GM13977 (cell line): ENCODE data around the gene SARDH.

Experiments used
- DNase-seq: peaks from one replicate; pipeline ENCODE4 v3.0.0; 2012; ENCODE audit warnings: low spot score
- in situ Hi-C: fragments of 300-500 bp; cut with MboI; formaldehyde crosslinking; loops from one replicate; pipeline ENCODE4 v1.12.0; 2022; ENCODE audit warnings: low sequenced_read_pairs, low pct_unique_long_range_greater_than_20kb, mixed read lengths, inconsistent platforms; ENCODE audit not compliant: unreplicated experiment
- TF ChIP-seq, protein P1 (sequence below): IDR thresholded peaks from 2 replicates; pipeline ENCODE4 v1.5.1; 2012; ENCODE audit warnings: mild to moderate bottlenecking, control low read depth; ENCODE audit not compliant: insufficient read depth; ENCODE audit errors: extremely low read depth, missing control alignments

The SARDH gene

DNA sequence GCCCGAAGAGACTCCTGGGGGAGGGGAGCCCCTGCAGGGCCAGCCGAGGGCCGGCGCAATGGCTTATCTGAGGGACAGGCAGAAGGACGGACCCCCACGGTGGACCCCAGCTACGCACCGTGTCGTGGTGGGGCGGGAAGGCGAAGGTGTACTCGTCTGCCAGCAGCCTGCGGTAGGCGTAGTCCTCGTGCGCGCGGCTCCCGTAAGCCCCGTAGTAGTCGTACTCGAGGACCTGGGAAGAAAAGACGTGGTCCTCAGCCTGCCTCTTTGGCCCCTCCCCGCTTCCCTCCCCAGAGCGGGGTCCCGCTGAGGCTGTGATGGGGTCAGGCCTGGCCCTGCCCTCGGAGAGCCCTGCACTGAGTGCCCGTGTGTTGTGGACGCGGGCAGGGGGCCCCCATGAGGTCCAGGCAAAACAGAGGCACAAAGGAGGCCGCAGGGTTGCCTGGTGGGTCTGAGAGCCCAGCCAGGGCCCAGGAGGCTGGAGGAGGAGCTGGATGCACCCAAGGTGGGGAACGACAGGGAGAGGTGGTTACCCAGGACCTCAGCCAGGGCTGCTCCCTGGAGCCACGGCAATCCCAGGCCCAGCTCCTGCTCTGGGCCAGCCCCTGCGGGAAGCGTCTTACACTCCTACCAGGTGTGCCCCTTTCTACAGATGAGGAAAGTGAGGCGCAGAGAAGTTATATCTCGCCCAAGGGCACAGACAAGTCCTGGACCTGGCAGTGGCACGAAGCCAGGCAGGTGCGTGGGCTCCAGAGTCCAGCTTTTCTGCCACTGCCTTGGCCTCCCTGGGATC, 35.2 kb downstream of the SARDH start:
- in situ Hi-C loops: no loop called here
- TF ChIP-seq, protein P1, sequence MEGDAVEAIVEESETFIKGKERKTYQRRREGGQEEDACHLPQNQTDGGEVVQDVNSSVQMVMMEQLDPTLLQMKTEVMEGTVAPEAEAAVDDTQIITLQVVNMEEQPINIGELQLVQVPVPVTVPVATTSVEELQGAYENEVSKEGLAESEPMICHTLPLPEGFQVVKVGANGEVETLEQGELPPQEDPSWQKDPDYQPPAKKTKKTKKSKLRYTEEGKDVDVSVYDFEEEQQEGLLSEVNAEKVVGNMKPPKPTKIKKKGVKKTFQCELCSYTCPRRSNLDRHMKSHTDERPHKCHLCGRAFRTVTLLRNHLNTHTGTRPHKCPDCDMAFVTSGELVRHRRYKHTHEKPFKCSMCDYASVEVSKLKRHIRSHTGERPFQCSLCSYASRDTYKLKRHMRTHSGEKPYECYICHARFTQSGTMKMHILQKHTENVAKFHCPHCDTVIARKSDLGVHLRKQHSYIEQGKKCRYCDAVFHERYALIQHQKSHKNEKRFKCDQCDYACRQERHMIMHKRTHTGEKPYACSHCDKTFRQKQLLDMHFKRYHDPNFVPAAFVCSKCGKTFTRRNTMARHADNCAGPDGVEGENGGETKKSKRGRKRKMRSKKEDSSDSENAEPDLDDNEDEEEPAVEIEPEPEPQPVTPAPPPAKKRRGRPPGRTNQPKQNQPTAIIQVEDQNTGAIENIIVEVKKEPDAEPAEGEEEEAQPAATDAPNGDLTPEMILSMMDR: no peak
- no peak for DNase-seq

DNA sequence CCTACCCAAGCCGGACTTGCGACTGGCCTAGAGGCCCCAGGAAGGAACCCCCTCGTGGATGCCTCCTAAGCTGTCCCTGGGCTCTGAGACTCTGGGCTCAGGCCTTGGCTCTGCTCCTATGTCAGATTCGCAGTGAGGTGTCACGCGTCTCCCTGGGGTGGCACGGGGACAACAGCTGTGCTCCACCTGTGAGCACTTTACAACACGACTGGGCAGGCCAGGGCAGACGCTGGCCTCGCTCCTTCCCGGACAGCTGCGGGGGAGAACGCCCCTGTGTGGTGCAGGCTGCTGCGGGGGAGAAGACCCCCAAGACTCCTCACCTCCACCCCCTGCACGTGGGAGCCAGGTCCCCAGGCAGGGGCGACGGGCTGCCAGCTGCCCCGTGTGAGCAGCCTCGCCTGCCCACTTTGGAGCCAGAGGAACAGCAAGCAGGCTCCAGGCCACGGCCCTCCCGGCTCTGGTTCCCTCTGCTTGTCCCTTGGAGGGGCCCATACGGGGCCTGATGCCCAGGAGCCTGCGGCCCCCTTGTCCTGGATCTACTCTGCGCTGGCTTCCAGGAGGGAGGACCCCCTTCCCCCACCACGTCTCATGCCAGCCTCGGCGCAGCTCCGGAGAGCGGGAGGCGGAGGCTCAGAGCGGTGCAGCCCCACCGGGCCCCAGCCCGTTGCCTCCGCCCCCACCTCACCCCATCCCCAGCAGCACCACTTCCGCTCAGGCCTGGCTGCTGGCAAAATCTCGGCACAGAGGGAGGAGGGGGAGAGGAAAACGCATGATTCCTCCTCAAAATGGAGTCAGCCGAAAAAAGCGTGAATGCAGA, 36.0 kb downstream of the SARDH start:
- in situ Hi-C loops: no loop called here
- DNase-seq: no peak
- TF ChIP-seq, protein P1: no peak

DNA sequence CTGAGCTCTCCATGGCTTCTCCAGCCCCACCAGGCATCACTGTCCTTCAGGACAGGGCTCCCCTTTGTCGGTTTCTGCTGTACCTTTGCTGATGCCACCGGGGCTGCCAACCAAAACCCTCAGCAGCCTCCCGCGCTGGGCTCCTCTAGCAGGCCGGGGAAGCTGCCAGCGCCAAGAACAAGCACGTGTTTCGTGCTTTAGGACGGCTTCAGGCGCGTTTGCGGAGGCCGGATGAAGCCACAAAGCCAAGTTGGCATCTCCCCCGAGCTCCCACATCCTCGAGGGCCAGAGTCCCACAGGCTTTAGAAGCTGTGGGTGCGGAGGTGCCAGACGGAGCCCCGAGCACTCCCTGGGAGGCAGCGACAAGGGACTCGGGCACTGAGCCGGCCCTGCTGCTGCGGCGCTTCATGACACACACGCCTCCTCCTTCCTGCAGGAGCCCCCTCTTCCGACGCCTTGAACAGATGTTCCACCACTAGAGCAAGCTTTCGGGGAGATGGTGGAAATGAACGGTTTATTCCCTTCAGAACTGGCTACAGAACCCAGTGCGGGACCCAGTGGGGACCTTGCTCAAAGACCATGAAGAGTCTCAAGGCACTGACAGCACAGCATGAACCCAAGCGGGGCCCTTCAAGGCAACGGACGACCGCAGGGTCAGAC, 36.7 kb downstream of the SARDH start:
- in situ Hi-C loops: no loop called here
- DNase-seq: no peak
- TF ChIP-seq, protein P1: no peak

DNA sequence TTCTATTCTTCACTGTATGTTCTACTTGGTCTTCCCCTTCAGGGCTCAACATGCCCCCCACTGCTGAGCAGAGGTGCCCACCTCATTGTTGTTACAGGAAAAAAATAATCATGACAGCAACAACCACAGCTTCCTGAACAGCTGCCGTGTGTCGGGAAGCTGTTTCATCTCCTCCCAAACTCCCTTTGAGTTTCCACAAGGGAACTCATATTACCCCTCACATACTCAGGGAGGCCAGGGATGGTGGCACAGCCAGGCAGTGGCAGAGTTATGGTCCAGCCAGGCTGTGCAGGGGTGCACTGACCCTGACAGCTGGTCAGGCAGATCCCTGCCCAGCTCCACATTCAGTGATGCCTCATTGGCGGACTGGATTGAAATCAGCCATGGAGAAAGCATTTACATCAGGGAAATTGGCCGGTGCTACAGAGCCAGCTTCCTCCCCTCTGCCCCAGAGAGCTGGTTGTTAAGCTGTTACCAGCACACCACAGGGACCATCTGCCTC, 37.3 kb downstream of the SARDH start:
- no peak for DNase-seq
- TF ChIP-seq, protein P1: no peak
- in situ Hi-C loops: no loop called here

DNA sequence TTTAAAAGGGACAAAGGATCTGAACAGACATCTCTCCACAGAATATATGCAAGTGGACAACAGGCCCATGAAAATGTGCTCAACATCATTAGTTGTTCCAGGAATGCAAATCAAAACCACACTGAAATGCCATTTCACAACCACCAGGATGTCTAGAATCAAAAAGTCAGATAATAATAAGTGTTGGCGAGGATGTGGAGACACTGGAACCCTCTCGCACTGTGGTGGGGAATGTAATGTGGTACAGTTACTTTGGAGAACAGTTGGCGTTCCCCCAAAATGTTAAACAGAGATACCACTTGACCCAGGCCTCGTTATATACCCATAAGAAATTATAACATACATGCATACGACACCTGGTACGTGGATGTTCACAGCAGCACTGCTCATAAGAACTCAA, 38.6 kb downstream of the SARDH start:
- in situ Hi-C loops: no loop called here
- no peak for DNase-seq
- TF ChIP-seq, protein P1: no peak

DNA sequence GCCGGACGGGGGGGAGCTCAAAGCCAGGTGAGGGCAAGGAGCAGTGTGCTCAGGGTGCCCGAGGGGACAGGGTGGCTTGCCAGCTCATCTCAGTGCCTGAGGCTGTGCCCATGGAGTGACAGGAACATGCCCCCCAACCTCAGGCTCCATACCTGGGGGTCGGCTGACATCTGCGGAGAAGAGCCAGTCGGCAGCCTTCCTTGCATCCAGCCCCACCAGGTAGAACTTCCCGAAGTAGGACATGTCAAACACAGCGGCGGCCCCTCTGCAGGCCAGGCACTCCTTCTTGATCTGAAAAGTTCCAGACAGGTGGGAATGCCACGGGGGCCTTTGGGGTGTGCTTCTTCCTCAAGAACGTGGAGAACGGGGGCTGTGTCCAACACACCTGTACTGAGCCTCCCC, 42.1 kb downstream of the SARDH start:
- in situ Hi-C loops: no loop called here
- TF ChIP-seq, protein P1: no peak
- no peak for DNase-seq
